Vagina (tissue), 2 donors: ENCODE data around the gene AGPS.

Source experiments
- POLR2A ChIP-seq, 2 donors: fragments of 450-650 bp; IDR thresholded peaks; one replicate each; pipeline ENCODE4 v1.6.1; 2017; ENCODE audit warnings: antibody characterized with exemption in 2 of 2, mild to moderate bottlenecking in 2 of 2, moderate library complexity in 2 of 2
- POLR2AphosphoS5 ChIP-seq, 2 donors: sonication (generic); formaldehyde crosslinking; IDR thresholded peaks; one replicate each; pipeline ENCODE4 v1.9.0; 2017; ENCODE audit warnings: antibody characterized with exemption in 2 of 2, mild to moderate bottlenecking in 2 of 2, low read depth in 1 of 2; ENCODE audit not compliant: insufficient read depth in 1 of 2
- TF ChIP-seq, protein P1 (sequence below), 3 experiments: fragments of 450-650 bp in 2 of 3; fragments of 200-600 bp in 1 of 3; sonication (generic) in 1 of 3; IDR thresholded peaks; one replicate each; pipeline ENCODE4 v1.5.1; 2017 to 2019; ENCODE audit warnings: antibody characterized with exemption in 3 of 3, mild to moderate bottlenecking in 2 of 3, moderate library complexity in 2 of 3

DNA sequence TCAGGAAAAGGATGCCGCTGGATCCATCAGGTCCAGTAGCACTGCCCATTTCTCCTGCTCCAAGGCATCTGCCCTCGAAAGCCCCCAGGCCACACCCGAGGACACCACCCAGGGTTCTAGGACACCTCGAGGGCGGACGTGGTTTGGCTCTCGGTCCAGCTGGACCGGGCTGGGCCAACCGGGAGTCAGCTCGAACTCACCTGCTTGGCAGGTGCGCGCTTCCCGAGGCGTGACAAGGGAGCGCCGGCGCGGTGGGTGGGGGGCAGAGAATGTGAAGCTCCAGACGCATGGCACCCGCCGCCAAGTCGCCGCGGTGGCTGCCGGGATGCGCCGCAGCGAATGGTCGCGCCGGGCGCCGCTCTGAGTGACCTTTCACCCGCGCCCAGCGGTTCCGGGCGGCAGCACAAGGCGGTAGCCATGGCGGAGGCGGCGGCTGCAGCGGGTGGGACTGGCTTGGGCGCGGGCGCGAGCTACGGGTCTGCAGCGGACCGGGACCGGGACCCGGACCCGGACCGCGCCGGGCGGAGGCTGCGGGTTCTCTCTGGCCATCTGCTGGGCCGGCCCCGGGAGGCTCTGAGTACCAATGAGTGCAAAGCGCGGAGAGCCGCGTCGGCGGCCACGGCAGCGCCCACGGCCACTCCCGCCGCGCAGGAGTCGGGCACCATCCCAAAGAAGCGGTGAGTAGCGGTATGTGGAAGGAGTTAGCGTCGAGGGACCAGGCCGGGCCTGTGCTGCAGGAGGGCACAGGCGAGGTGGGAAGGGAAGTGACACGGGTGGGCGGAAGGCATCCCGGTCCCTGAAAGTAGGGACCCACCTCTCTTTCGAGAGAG is at the start of gene AGPS:
- TF ChIP-seq POLR2A (IDR thresholded peaks at IDR 0.05) (no peak), POLR2AphosphoS5 (IDR thresholded peaks at IDR 0.05; ENCODE audit: insufficient read depth in 1 of 2, low read depth in 1 of 2) (peak in 1 of 2 donors; percentile 43)
- TF ChIP-seq, protein P1, sequence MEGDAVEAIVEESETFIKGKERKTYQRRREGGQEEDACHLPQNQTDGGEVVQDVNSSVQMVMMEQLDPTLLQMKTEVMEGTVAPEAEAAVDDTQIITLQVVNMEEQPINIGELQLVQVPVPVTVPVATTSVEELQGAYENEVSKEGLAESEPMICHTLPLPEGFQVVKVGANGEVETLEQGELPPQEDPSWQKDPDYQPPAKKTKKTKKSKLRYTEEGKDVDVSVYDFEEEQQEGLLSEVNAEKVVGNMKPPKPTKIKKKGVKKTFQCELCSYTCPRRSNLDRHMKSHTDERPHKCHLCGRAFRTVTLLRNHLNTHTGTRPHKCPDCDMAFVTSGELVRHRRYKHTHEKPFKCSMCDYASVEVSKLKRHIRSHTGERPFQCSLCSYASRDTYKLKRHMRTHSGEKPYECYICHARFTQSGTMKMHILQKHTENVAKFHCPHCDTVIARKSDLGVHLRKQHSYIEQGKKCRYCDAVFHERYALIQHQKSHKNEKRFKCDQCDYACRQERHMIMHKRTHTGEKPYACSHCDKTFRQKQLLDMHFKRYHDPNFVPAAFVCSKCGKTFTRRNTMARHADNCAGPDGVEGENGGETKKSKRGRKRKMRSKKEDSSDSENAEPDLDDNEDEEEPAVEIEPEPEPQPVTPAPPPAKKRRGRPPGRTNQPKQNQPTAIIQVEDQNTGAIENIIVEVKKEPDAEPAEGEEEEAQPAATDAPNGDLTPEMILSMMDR (IDR thresholded peaks at IDR 0.05), result peak in 1 of 3 experiments; percentile 19
